ENCODE measurements around the gene REEP1. TPM values are rescaled to one million over a fixed set of nuclear protein-coding genes. Genes with fewer than 3 reads are reported as not detected.

Gene REEP1
- total and polyA plus RNA-seq, 2 of the 13 experiments (the other 11 are each of a cell fraction or from before 2014, with no cell fraction given), result 0.27 TPM; not detected in 1

GRCh38 chr2:86332654-86333053 lies 4.8 kb downstream of the REEP1 start (continued):
- no peak for TF ChIP-seq RBFOX2 (IDR thresholded peaks at IDR 0.05; ENCODE audit: low read depth, low read length)

- BruUV-seq (replicated peaks), result no TSS peak
- in situ Hi-C loops (cut with HindIII; ENCODE audit: extremely low pct_ligation_motif_present, low pct_unique_long_range_greater_than_20kb), result no loop called here
- POLR2A ChIA-PET, result no interaction called here
Observed at GRCh38 chr2:86331384-86331783, 6.0 kb downstream of the REEP1 start.

More at GRCh38 chr2:86331384-86331783, 6.0 kb downstream of the REEP1 start:
- no peaks in the 10 kb centered on the region; the same call in 1 of the 2 replicates for H4K20me1 ChIP-seq (ENCODE audit: insufficient read depth, low read length)
- H3K36me3 ChIP-seq (replicated peaks in 1 of 2; ENCODE audit: control insufficient read depth in 1 of 2, insufficient read depth in 2 of 2, low read length in 2 of 2), result no peaks in the 10 kb centered on the region
- H3K4me3 ChIP-seq (replicated peaks in 1 of 3; ENCODE audit: insufficient read depth in 1 of 3, low read depth in 2 of 3, low read length in 3 of 3), result no peak overlapping the region
- no peak overlapping the region for H3K27ac ChIP-seq (ENCODE audit: extremely low read length, insufficient read depth, low read length)
- WGBS (ENCODE audit: low lambda C conversion rate), result 11% methylated on average over 3 of the region's 3 CpGs
- DNase-seq (ENCODE audit: low spot score) (peak; percentile 11), ATAC-seq (peak; percentile 35), FAIRE-seq (no peak)
- no peak overlapping the region for H3K9ac ChIP-seq (ENCODE audit: insufficient read depth, low read depth, low read length)
- intact Hi-C loops (cut with micrococcal nuclease; ENCODE audit: unreplicated experiment), result no loop called here
- CTCF ChIA-PET (ENCODE audit: low intra/inter-chr PET ratio, low total read pairs), result no interaction called here
- H3K4me1 ChIP-seq (ENCODE audit: insufficient read depth, low read length), result peaks cover 16% of the 10 kb centered on the region
- no peaks in the 10 kb centered on the region for H3K9me3 ChIP-seq (ENCODE audit: low read length)
- TF ChIP-seq CENPX (CRISPR knock-in tag; IDR thresholded peaks at IDR 0.05), result no peak
- TF ChIP-seq REST (IDR thresholded peaks at IDR 0.05; ENCODE audit: borderline replicate concordance in 1 of 2, low read depth in 1 of 2, low read length in 2 of 2), result peak in 1 of 2 experiments; percentile 77; a peak in 2 of 4 replicates
- 0 out of 2 replicates have a peak, but pooled peaks have one; percentile 21 for TF ChIP-seq PPARG (CRISPR knock-in tag; conservative IDR thresholded peaks at IDR 0.05)
- TF ChIP-seq SMAD9 (CRISPR knock-in tag; IDR thresholded peaks at IDR 0.05), result no peak
- TF ChIP-seq MIER2 (CRISPR knock-in tag; IDR thresholded peaks at IDR 0.05), result 0 out of 2 replicates have a peak, but pooled peaks have one; percentile 24
- peaks cover 4 to 36% of the 10 kb centered on the region in 2 experiments; a peak in 4 of 5 replicates for H3K27me3 ChIP-seq (ENCODE audit: control insufficient read depth in 1 of 2, insufficient read depth in 2 of 2, low read length in 2 of 2)
- no peaks in the 10 kb centered on the region for H3K79me2 ChIP-seq (ENCODE audit: insufficient read depth, low read length)
- H2AFZ ChIP-seq (ENCODE audit: low read length), result no peak overlapping the region
- H3K4me2 ChIP-seq (ENCODE audit: low read depth, low read length), result no peak overlapping the region
